LNCAP (cell line): ENCODE measurements around the gene SRRM4.

ENCODE experiments used
- TF ChIP-seq, protein P1 (sequence below): fragments of 450-650 bp; IDR thresholded peaks from 2 replicates; pipeline ENCODE4 v1.5.1; 2017; ENCODE audit warnings: mild to moderate bottlenecking

The SRRM4 gene, protein sequence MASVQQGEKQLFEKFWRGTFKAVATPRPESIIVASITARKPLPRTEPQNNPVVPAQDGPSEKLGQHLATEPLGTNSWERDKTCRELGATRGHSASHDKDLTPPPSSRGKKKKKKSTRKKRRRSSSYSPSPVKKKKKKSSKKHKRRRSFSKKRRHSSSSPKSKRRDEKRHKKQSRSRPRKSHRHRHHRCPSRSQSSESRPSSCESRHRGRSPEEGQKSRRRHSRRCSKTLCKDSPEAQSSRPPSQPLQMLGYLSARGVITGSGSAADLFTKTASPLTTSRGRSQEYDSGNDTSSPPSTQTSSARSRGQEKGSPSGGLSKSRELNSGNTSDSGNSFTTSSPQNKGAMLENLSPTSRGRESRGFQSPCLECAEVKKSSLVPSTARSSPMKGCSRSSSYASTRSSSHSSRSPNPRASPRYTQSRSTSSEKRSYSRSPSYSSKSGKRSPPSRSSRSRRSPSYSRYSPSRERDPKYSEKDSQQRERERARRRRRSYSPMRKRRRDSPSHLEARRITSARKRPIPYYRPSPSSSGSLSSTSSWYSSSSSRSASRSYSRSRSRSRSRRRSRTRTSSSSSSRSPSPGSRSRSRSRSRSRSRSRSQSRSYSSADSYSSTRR

DNA sequence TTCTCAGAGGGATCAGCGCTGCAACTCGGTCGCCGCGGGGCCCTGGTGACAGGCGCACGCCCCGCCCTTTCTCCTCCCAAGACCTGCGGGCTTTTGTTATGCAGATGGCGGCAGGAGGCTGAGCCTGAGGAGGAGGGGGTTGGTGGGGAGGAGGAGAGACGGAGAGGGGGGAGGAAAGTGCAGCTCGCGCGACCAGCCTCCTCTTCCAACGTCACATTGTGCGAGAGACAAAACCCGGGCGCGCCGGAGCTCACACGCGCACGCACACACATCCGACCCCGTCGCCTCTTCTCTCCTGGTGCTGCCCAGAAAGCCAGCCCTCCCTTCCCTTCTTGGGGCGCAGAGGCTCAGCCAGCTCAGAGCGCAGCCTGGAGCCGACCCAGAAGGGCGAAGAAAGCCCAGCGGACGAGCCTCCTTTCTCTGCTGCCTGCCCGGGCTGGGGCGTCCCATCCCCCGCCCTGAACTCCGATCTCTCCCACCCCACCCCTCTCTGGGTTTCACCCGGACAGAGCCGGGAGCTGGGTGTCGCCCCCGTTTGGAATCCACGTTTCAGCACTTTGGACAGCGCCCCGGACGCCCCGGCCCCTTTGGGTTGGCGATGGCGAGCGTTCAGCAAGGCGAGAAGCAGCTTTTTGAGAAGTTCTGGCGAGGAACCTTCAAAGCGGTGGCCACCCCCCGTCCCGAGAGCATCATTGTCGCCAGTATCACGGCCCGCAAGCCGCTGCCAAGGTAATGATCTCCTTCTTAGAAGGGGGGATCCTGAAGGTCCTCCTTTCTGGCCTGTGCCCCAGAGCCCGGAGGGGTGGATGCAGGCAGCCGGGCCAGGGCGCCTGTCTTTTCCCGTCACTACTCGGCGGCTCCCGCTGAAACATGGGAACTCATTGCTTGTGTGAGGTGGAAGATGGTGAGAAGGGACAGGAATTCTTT, at the start of gene SRRM4:
SRRM4 (plus strand) TSS at position 257 of the 927 bp plus-strand sequence; CDS start at position 599, 342 bp downstream.
- TF ChIP-seq, protein P1, sequence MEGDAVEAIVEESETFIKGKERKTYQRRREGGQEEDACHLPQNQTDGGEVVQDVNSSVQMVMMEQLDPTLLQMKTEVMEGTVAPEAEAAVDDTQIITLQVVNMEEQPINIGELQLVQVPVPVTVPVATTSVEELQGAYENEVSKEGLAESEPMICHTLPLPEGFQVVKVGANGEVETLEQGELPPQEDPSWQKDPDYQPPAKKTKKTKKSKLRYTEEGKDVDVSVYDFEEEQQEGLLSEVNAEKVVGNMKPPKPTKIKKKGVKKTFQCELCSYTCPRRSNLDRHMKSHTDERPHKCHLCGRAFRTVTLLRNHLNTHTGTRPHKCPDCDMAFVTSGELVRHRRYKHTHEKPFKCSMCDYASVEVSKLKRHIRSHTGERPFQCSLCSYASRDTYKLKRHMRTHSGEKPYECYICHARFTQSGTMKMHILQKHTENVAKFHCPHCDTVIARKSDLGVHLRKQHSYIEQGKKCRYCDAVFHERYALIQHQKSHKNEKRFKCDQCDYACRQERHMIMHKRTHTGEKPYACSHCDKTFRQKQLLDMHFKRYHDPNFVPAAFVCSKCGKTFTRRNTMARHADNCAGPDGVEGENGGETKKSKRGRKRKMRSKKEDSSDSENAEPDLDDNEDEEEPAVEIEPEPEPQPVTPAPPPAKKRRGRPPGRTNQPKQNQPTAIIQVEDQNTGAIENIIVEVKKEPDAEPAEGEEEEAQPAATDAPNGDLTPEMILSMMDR = no peak

DNA sequence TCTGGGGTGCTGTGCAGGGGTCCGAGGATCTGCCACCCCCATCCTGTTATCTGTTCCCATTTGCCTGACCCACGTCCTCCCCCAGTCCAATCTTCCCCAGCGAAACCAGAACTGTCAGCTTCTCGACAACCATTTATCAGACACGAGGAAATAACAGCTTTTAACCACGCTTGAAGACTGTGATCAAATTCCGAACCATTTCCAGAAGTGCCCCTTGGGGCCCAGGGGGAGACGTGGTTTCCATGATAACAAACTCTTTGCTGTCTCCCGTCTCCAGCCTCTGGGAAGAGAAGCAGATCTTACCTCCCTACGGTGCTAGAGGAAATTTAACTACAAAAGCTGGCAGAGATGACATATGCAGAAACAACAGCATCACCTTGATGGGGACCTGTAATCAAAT, 35.1 kb upstream of the SRRM4 start:
- TF ChIP-seq, protein P1 = no peak

DNA sequence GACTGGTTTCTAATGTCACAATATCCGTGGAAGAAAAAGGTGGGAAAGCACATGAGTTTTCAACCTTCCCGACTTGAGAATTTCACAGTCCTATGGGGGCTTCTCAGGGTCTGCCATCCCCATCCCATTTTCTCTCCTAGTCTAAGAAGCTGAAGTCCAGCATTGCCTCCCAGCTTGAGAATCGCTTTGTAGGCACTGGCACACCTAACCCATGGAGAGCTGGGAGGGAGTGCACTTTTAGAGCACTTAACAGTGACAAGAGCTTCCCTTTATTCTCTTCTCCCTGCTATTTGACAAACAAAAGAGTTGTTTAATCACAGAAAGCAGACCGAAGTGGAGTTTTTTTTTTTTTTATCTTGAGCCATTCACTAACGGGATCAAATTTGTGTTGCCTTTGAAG, 22.8 kb upstream of the SRRM4 start:
- TF ChIP-seq, protein P1 = no peak

DNA sequence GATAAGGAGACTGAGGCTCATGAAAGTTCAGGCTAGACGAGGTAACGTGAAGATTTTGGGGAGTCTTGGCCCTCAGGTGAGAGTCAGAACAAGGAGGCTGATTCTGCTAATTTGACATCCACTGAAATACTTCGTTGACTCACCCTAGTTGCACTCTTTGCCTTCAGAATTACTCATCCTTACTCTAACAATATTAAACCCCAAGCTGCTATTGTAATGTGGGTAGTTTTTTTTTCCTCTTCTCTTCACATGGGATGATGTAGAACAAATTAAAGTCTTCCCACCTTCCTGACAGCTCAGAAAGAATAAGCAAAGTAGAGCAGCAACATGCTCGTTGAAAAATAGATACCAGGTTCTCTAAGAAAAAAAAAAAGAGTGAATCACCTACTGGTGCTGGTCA, 22.0 kb upstream of the SRRM4 start:
- TF ChIP-seq, protein P1 = no peak

DNA sequence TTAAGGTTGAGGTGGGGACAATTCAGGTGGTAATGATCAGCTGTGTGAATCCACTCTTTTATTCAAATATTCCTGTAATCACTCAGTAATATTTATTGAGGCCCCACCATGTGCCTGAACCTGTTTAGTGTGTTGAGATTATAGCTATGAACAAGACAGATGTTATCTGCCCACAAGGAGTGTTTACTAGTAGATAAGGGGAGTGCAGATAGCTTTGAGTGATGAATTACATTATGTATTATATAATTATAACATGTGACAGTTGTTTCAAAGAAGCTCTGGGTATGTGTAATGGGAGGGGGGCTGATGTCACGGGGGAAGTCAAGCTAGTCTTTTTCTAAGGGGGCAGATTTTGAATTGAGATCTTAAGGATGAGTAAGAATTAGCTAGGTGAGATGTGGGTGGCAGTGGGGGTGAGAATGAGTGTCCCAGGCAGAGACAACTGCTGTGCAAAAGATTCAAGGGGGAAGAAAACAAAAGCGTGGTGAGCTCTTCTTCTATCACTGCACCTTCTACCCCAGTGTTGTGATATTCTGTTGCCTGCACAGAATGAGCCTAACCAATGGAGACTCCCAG, 21.3 kb upstream of the SRRM4 start:
- TF ChIP-seq, protein P1 = no peak

DNA sequence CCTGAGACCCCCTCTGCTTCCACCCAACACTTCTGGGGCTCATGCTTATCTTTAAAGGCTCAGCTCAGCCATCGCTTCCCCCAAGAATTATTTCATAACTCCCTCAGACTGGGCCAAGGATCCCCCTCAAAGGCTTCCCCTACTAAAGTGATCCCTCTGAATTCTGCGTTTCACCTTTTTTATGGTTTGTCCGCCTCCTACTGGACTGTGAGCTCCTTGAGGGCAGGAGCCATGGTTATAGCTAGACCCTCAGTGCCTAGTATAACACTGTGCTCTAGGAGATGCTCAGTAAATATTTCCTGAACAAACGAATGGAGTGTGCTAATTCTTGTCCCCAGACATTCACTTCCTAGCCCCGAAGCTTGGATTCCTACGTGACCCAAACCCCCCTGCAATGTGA, 20.5 kb upstream of the SRRM4 start:
- TF ChIP-seq, protein P1 = no peak

DNA sequence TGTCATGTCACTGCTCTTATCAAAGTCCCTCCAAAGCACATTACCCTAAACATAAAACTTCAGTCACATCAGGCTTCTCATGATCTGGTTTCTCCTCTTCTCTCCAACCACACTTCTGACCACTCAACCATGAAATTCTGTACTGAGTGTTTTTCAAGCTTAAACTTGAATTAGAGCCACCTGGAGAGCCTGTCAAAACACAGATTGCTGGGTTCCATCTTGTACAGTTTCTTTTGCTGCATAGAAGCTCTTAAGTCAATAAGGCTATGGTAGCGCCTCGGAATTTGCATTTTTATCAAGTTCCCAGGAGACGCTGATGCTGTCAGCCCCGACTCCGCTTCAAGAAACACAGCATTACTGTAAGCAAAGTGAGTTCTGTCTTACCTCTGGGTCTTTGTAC, 16.4 kb upstream of the SRRM4 start:
- TF ChIP-seq, protein P1 = no peak
